ENCODE measurements around the gene CTIF. TPM values are rescaled to one million over a fixed set of nuclear protein-coding genes. Genes with fewer than 3 reads are reported as not detected.

Gene CTIF
- total RNA-seq, 1 donor from 2014 or later, result 67.9 TPM

DNA sequence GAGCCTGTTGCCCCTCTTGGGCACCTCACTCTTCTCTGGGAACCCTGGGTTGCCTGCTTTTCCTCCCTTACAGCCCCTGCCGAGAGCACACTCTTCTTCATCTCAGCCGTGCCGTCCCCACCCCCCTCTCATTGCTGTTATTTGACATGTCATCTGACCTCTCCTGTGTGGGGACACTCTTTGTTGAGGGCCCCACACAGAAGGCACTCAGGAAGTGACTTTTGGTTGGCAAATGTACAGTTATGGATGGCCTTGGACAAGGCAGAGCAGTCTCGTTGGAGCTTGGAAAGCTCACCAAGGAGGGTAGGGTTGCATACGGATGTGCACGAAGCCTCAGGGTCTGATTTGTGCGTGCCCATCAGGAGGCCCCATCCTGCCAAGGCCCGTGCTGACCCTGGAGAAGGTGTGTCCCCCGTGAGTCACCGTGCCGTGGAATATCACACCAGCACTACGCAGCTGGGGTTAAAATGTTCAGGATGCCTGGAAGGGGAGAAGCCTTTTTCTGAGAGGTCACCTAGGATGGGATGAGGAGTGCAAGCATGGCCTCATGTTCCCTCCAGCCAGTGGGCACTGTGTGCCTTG lies 93.9 kb downstream of the CTIF start:
- TF ChIP-seq, protein P1, sequence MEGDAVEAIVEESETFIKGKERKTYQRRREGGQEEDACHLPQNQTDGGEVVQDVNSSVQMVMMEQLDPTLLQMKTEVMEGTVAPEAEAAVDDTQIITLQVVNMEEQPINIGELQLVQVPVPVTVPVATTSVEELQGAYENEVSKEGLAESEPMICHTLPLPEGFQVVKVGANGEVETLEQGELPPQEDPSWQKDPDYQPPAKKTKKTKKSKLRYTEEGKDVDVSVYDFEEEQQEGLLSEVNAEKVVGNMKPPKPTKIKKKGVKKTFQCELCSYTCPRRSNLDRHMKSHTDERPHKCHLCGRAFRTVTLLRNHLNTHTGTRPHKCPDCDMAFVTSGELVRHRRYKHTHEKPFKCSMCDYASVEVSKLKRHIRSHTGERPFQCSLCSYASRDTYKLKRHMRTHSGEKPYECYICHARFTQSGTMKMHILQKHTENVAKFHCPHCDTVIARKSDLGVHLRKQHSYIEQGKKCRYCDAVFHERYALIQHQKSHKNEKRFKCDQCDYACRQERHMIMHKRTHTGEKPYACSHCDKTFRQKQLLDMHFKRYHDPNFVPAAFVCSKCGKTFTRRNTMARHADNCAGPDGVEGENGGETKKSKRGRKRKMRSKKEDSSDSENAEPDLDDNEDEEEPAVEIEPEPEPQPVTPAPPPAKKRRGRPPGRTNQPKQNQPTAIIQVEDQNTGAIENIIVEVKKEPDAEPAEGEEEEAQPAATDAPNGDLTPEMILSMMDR (IDR thresholded peaks at IDR 0.05; ENCODE audit: unreplicated experiment), result no peak
- peaks cover 6% of the 10 kb centered on the region for H3K36me3 Mint-ChIP-seq
- no peaks in the 10 kb centered on the region for H3K9me3 Mint-ChIP-seq

DNA sequence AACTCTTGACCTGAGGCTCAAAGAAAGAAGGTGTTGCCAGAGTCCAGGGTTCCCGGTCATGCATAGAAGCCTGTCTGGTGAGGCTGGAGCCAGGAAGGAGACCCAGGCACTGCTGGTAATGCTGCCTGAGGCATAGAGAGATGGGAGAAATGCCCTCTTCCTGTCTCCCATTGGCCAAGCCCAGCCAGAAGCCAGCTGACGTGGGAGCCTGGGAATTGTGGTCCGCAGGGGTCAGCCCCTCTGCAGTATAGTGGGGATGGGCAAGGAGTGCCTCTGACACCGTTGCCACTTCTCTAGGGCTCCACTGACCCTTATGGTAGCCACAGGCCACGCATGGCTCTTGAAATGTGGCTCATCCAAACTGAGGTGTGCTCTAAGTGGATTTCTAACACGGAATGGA lies 95.7 kb downstream of the CTIF start:
- H3K4me3 Mint-ChIP-seq, result no peak overlapping the region
- DNase-seq (ENCODE audit: low spot score in 2 of 2, unreplicated experiment in 2 of 2), result peak in 1 of 2 experiments; percentile 26
- no peaks in the 10 kb centered on the region for H3K27me3 Mint-ChIP-seq (ENCODE audit: low read depth)
- H3K4me1 Mint-ChIP-seq, result peaks cover 7% of the 10 kb centered on the region
- peaks cover 11% of the 10 kb centered on the region for H3K36me3 Mint-ChIP-seq
- no peak overlapping the region for H3K27ac Mint-ChIP-seq
- no peaks in the 10 kb centered on the region for H3K9me3 Mint-ChIP-seq
- TF ChIP-seq, protein P1 (IDR thresholded peaks at IDR 0.05; ENCODE audit: unreplicated experiment), result no peak

More for the DNA sequence above, 93.9 kb downstream of the CTIF start:
- no peak for DNase-seq (ENCODE audit: low spot score in 2 of 2, unreplicated experiment in 2 of 2)
- Mint-ChIP-seq H3K27me3 (ENCODE audit: low read depth) (no peaks in the 10 kb centered on the region), H3K4me3 (no peak overlapping the region), H3K27ac (no peak overlapping the region), H3K4me1 (peaks cover 7% of the 10 kb centered on the region)

DNA sequence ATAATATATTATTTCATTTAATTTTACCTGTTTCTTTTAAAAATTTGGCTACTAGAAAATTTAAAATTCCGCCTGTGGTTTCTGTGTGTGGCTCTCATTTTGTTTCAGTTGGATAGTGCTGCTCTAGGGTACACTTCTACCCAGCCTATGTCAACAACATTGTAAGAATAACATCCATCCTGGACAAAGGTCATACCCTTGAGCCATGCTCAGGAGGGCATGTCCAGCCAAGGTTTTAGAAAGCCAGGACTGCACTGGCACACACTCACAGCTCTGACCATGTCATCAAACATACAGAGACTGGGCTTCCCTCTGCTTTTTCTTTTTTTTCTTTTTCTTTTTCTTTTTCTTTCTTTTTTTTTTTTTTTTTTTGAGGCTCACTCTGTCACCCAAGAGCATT lies 96.1 kb downstream of the CTIF start:
- TF ChIP-seq, protein P1 (IDR thresholded peaks at IDR 0.05; ENCODE audit: unreplicated experiment), result no peak
- no peak for DNase-seq (ENCODE audit: low spot score in 2 of 2, unreplicated experiment in 2 of 2)
- Mint-ChIP-seq H3K27ac (no peak overlapping the region), H3K9me3 (no peaks in the 10 kb centered on the region), H3K4me3 (no peak overlapping the region), H3K4me1 (peaks cover 5% of the 10 kb centered on the region), H3K36me3 (peaks cover 11% of the 10 kb centered on the region), H3K27me3 (ENCODE audit: low read depth) (no peaks in the 10 kb centered on the region)

DNA sequence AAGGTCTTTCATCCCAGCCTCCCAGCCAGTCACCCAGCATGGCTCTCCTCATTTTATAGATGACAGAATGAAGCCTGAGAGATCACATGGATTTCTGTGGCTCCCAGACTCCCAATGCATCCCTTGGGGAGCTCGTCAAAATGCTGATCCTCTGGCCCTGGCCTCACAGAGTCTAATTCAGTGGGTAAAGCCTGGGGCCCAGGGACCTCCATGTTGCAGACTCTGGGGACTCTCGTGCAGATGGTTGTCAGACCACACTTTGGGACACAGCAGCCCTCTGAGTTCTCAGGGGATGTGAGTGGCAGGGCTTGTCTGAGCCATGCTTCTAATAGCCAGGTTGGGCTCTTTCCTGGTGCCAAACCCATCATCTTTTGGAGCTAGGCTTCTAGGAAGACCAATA lies 97.0 kb downstream of the CTIF start:
- DNase-seq (ENCODE audit: low spot score in 2 of 2, unreplicated experiment in 2 of 2), result peak in 1 of 2 experiments; percentile 33
- no peaks in the 10 kb centered on the region for H3K27me3 Mint-ChIP-seq (ENCODE audit: low read depth)
- no peaks in the 10 kb centered on the region for H3K9me3 Mint-ChIP-seq
- H3K4me3 Mint-ChIP-seq, result no peak overlapping the region
- H3K4me1 Mint-ChIP-seq, result no peaks in the 10 kb centered on the region
- TF ChIP-seq, protein P1 (IDR thresholded peaks at IDR 0.05; ENCODE audit: unreplicated experiment), result no peak
- H3K27ac Mint-ChIP-seq, result no peak overlapping the region
- H3K36me3 Mint-ChIP-seq, result peaks cover 11% of the 10 kb centered on the region

DNA sequence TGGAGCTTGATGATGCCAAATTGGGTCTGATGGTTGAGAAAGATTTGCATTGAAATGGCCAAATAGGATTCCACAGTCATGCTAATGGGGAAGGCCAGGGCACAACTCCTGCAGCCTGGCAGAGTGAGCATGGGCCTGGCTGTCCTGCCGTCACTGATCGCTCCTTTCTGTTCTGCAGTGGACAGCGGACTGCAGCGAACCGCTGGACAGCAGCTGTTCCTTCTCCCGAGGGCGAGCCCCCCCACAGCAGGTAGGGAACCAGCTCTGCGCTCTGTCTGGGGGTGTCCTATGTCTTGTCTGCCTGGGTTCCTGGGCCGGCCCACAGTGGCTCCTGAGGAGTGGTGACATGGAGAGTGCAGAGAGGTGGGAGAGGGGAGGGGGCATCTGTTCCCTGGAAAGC lies 97.6 kb downstream of the CTIF start:
- no peak for DNase-seq (ENCODE audit: low spot score in 2 of 2, unreplicated experiment in 2 of 2)
- Mint-ChIP-seq H3K27me3 (ENCODE audit: low read depth) (no peaks in the 10 kb centered on the region), H3K4me1 (no peaks in the 10 kb centered on the region), H3K9me3 (no peaks in the 10 kb centered on the region), H3K36me3 (peaks cover 14% of the 10 kb centered on the region), H3K4me3 (no peak overlapping the region), H3K27ac (no peak overlapping the region)
- TF ChIP-seq, protein P1 (IDR thresholded peaks at IDR 0.05; ENCODE audit: unreplicated experiment), result no peak

Measured in mesothelial cell of epicardium (in vitro differentiated cells).